ENCODE results near the gene RPS15. TPM values are rescaled to one million over a fixed set of nuclear protein-coding genes. Genes with fewer than 3 reads are reported as not detected.

RPS15 gene
- total and polyA plus RNA-seq, 4 experiments from 2014 or later = 1,715 to 2,757 (median 2,201) TPM

- intact Hi-C loops (cut with micrococcal nuclease) = no loop called here
Measured at GRCh38 chr19:1410789-1411188, 27.4 kb upstream of the RPS15 start.

GRCh38 chr19:1411255-1412191 lies 26.7 kb upstream of the RPS15 start:
- CTCF ChIA-PET (ENCODE audit: partially characterized antibody) = no interaction called here
- no peaks in the 10 kb centered on the region for H3K9me3 ChIP-seq (ENCODE audit: control insufficient read depth in 1 of 2, low read length in 2 of 2)
- peak; percentile 28 to 67 (median 52) for DNase-seq
- H3K4me3 ChIP-seq (ENCODE audit: low read length in 2 of 2) = no peak overlapping the region
- peaks cover 31% of the 10 kb centered on the region for H3K36me3 ChIP-seq (ENCODE audit: insufficient read depth, low read length)
- no peaks in the 10 kb centered on the region for H3K27me3 ChIP-seq (ENCODE audit: insufficient read depth, low read length)
- Mint-ChIP-seq H3K27ac (peak overlapping the region; percentile 81 to 91 (median 89)), H3K9me3 (no peaks in the 10 kb centered on the region), H3K27me3 (no peaks in the 10 kb centered on the region), H3K36me3 (peaks cover 4 to 34% of the 10 kb centered on the region in 2 donors), H3K4me3 (peak overlapping the region; percentile 59 to 96 (median 86)), H3K4me1 (peaks cover 38 to 81% (median 67%) of the 10 kb centered on the region in 4 donors)
- intact Hi-C loops (cut with micrococcal nuclease) = no loop called here
- peaks cover 77% of the 10 kb centered on the region for H3K4me1 ChIP-seq (ENCODE audit: insufficient read depth, low read length)
- POLR2A ChIA-PET (ENCODE audit: partially characterized antibody) = no interaction called here
- peak overlapping the region; percentile 88 for H3K27ac ChIP-seq (ENCODE audit: low read depth, low read length)

More at GRCh38 chr19:1410789-1411188, 27.4 kb upstream of the RPS15 start:
- Mint-ChIP-seq H3K4me1 (peaks cover 36 to 77% (median 64%) of the 10 kb centered on the region in 4 donors), H3K9me3 (no peaks in the 10 kb centered on the region), H3K4me3 (peak overlapping the region in 7 of 8 donors; percentile 79 to 96 (median 92)), H3K36me3 (peaks cover 4 to 33% of the 10 kb centered on the region in 2 donors), H3K27ac (peak overlapping the region; percentile 80 to 94 (median 89)), H3K27me3 (no peaks in the 10 kb centered on the region)
- Histone ChIP-seq H3K4me1 (ENCODE audit: insufficient read depth, low read length) (peaks cover 74% of the 10 kb centered on the region), H3K9me3 (ENCODE audit: control insufficient read depth in 1 of 2, low read length in 2 of 2) (no peaks in the 10 kb centered on the region), H3K36me3 (ENCODE audit: insufficient read depth, low read length) (peaks cover 25% of the 10 kb centered on the region), H3K4me3 (ENCODE audit: low read length in 2 of 2) (no peak overlapping the region), H3K27ac (ENCODE audit: low read depth, low read length) (peak overlapping the region; percentile 88), H3K27me3 (ENCODE audit: insufficient read depth, low read length) (no peaks in the 10 kb centered on the region)
- ChIA-PET POLR2A (ENCODE audit: partially characterized antibody) (interaction anchor here (2.8 kb wide), 1 partner anchor 141 kb away, joined by 18 read pairs; the partner anchor contains the start of gene CIRBP), CTCF (ENCODE audit: partially characterized antibody) (interaction anchor here (1.2 to 1.4 kb wide), 2 partner anchors 26 to 35 kb away, joined by 4 to 9 read pairs; no protein-coding TSS in a partner anchor)
- DNase-seq = no peak

GRCh38 chr19:1412323-1412923 lies 25.8 kb upstream of the RPS15 start:
- DNase-seq = no peak
- H3K27me3 ChIP-seq (ENCODE audit: insufficient read depth, low read length) = no peaks in the 10 kb centered on the region
- peaks cover 84% of the 10 kb centered on the region for H3K4me1 ChIP-seq (ENCODE audit: insufficient read depth, low read length)
- no peaks in the 10 kb centered on the region for H3K9me3 Mint-ChIP-seq
- H3K36me3 ChIP-seq (ENCODE audit: insufficient read depth, low read length) = peaks cover 40% of the 10 kb centered on the region
- H3K27me3 Mint-ChIP-seq = no peaks in the 10 kb centered on the region
- H3K4me3 Mint-ChIP-seq = peak overlapping the region in 6 of 8 donors; percentile 42 to 95 (median 71)
- no peak overlapping the region for H3K4me3 ChIP-seq (ENCODE audit: low read length in 2 of 2)
- POLR2A ChIA-PET (ENCODE audit: partially characterized antibody) = no interaction called here
- H3K27ac ChIP-seq (ENCODE audit: low read depth, low read length) = peak overlapping the region; percentile 88
- peaks cover 38 to 85% (median 71%) of the 10 kb centered on the region in 4 donors for H3K4me1 Mint-ChIP-seq
- intact Hi-C loops (cut with micrococcal nuclease) = no loop called here
- H3K27ac Mint-ChIP-seq = peak overlapping the region; percentile 81 to 91 (median 89)
- H3K36me3 Mint-ChIP-seq = peaks cover 6 to 36% of the 10 kb centered on the region in 2 donors
- CTCF ChIA-PET (ENCODE audit: partially characterized antibody) = no interaction called here
- H3K9me3 ChIP-seq (ENCODE audit: control insufficient read depth in 1 of 2, low read length in 2 of 2) = no peaks in the 10 kb centered on the region

GRCh38 chr19:1412995-1413800 lies 25.0 kb upstream of the RPS15 start:
- Mint-ChIP-seq H3K4me3 (peak overlapping the region in 4 of 8 donors; percentile 13 to 67 (median 37)), H3K4me1 (peaks cover 40 to 91% (median 74%) of the 10 kb centered on the region in 4 donors), H3K36me3 (peaks cover 9 to 41% of the 10 kb centered on the region in 2 donors), H3K27ac (peak overlapping the region in 6 of 7 donors; percentile 35 to 89 (median 64)), H3K27me3 (no peaks in the 10 kb centered on the region), H3K9me3 (no peaks in the 10 kb centered on the region)
- H3K27me3 ChIP-seq (ENCODE audit: insufficient read depth, low read length) = no peaks in the 10 kb centered on the region
- intact Hi-C loops (cut with micrococcal nuclease) = no loop called here
- H3K9me3 ChIP-seq (ENCODE audit: control insufficient read depth in 1 of 2, low read length in 2 of 2) = no peaks in the 10 kb centered on the region
- no peak overlapping the region for H3K27ac ChIP-seq (ENCODE audit: low read depth, low read length)
- peaks cover 44% of the 10 kb centered on the region for H3K36me3 ChIP-seq (ENCODE audit: insufficient read depth, low read length)
- POLR2A ChIA-PET (ENCODE audit: partially characterized antibody) = interaction anchor here (1.2 kb wide), 1 partner anchor 31 kb away, joined by 3 read pairs; no protein-coding TSS in a partner anchor
- DNase-seq = no peak
- no peak overlapping the region for H3K4me3 ChIP-seq (ENCODE audit: low read length in 2 of 2)
- H3K4me1 ChIP-seq (ENCODE audit: insufficient read depth, low read length) = peaks cover 87% of the 10 kb centered on the region
- CTCF ChIA-PET (ENCODE audit: partially characterized antibody) = no interaction called here

GRCh38 chr19:1416014-1416841 lies 22.0 kb upstream of the RPS15 start:
- no peak overlapping the region for H3K4me3 ChIP-seq (ENCODE audit: low read length in 2 of 2)
- ChIA-PET POLR2A (ENCODE audit: partially characterized antibody) (no interaction called here), CTCF (ENCODE audit: partially characterized antibody) (no interaction called here)
- no peaks in the 10 kb centered on the region for H3K27me3 ChIP-seq (ENCODE audit: insufficient read depth, low read length)
- H3K4me3 Mint-ChIP-seq = peak overlapping the region in 7 of 8 donors; percentile 21 to 76 (median 34)
- DNase-seq = no peak
- peaks cover 0 to 2% (median 0%) of the 10 kb centered on the region in 8 donors for H3K9me3 Mint-ChIP-seq
- intact Hi-C loops (cut with micrococcal nuclease) = no loop called here
- H3K36me3 Mint-ChIP-seq = peaks cover 18 to 45% of the 10 kb centered on the region in 2 donors
- peaks cover 29 to 63% (median 51%) of the 10 kb centered on the region in 4 donors for H3K4me1 Mint-ChIP-seq
- H3K36me3 ChIP-seq (ENCODE audit: insufficient read depth, low read length) = peaks cover 58% of the 10 kb centered on the region
- H3K9me3 ChIP-seq (ENCODE audit: control insufficient read depth in 1 of 2, low read length in 2 of 2) = no peaks in the 10 kb centered on the region
- H3K27ac Mint-ChIP-seq = peak overlapping the region in 6 of 7 donors; percentile 6 to 93 (median 82)
- H3K27ac ChIP-seq (ENCODE audit: low read depth, low read length) = no peak overlapping the region
- H3K27me3 Mint-ChIP-seq = no peaks in the 10 kb centered on the region
- H3K4me1 ChIP-seq (ENCODE audit: insufficient read depth, low read length) = peaks cover 60% of the 10 kb centered on the region

- intact Hi-C loops (cut with micrococcal nuclease) = no loop called here
- ChIA-PET CTCF (ENCODE audit: partially characterized antibody) (no interaction called here), POLR2A (ENCODE audit: partially characterized antibody) (interaction anchor here (2.4 kb wide), 1 partner anchor 8 kb away, joined by 10 read pairs; no protein-coding TSS in a partner anchor)
- Mint-ChIP-seq H3K36me3 (peaks cover 18 to 42% of the 10 kb centered on the region in 2 donors), H3K4me3 (no peak overlapping the region), H3K27me3 (no peaks in the 10 kb centered on the region), H3K4me1 (peaks cover 23 to 54% (median 43%) of the 10 kb centered on the region in 4 donors), H3K27ac (peak overlapping the region in 3 of 7 donors; percentile 4 to 59 (median 51)), H3K9me3 (peaks cover 0 to 2% (median 0%) of the 10 kb centered on the region in 8 donors)
- H3K36me3 ChIP-seq (ENCODE audit: insufficient read depth, low read length) = peaks cover 67% of the 10 kb centered on the region
- H3K27ac ChIP-seq (ENCODE audit: low read depth, low read length) = no peak overlapping the region
- no peak overlapping the region for H3K4me3 ChIP-seq (ENCODE audit: low read length in 2 of 2)
- H3K9me3 ChIP-seq (ENCODE audit: control insufficient read depth in 1 of 2, low read length in 2 of 2) = no peaks in the 10 kb centered on the region
- no peaks in the 10 kb centered on the region for H3K27me3 ChIP-seq (ENCODE audit: insufficient read depth, low read length)
- DNase-seq = no peak
- peaks cover 51% of the 10 kb centered on the region for H3K4me1 ChIP-seq (ENCODE audit: insufficient read depth, low read length)
Measured at GRCh38 chr19:1417145-1417544, 21.1 kb upstream of the RPS15 start.
